Ishikawa (cell line): ENCODE data around the gene ARL4C.

ENCODE experiments used
- CEBPB ChIP-seq: IDR thresholded peaks from 2 replicates; pipeline ENCODE4 v1.6.1; 2012
- EGR1 ChIP-seq: IDR thresholded peaks from 2 replicates; pipeline ENCODE4 v1.6.1; 2012
- EP300 ChIP-seq: IDR thresholded peaks from 2 replicates; pipeline ENCODE4 v1.6.1; 2012; ENCODE audit warnings: borderline replicate concordance
- FOXM1 ChIP-seq: IDR thresholded peaks from 2 replicates; pipeline ENCODE4 v1.6.1; 2012; ENCODE audit warnings: low read depth, borderline replicate concordance
- RAD21 ChIP-seq: IDR thresholded peaks from 2 replicates; pipeline ENCODE4 v1.6.1; 2012; ENCODE audit warnings: low read depth
- REST ChIP-seq: IDR thresholded peaks from 2 replicates; pipeline ENCODE4 v1.6.1; 2012; ENCODE audit warnings: low read depth, mild to moderate bottlenecking
- TAF1 ChIP-seq: IDR thresholded peaks from 2 replicates; pipeline ENCODE4 v1.6.1; 2012; ENCODE audit warnings: low read depth, mild to moderate bottlenecking
- ZBTB7A ChIP-seq: IDR thresholded peaks from 2 replicates; pipeline ENCODE4 v1.6.1; 2012; ENCODE audit warnings: low read depth
- TF ChIP-seq, protein P1 (sequence below): IDR thresholded peaks from 2 replicates; pipeline ENCODE4 v1.6.1; 2012

- TF ChIP-seq REST (no peak), TAF1 (no peak), EGR1 (no peak), ZBTB7A (no peak), FOXM1 (no peak), CEBPB (peak; percentile 87), EP300 (no peak), RAD21 (no peak)
- TF ChIP-seq, protein P1, sequence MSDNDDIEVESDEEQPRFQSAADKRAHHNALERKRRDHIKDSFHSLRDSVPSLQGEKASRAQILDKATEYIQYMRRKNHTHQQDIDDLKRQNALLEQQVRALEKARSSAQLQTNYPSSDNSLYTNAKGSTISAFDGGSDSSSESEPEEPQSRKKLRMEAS, result no peak
Observed at GRCh38 chr2:234462218-234462992, 34.5 kb downstream of the ARL4C start.
